ENCODE data around the gene EDIL3.
"Not testable (repeated sequence)": the region's sequence is repeated elsewhere in the genome, so short reads cannot be mapped to it uniquely, and the experiment has no call there.

EDIL3 gene

GRCh38 chr5:84378961-84379360 is 5.7 kb downstream of the EDIL3 start:
- no peak for DNase-seq (ENCODE audit: low read depth)

- no peak for DNase-seq (ENCODE audit: low read depth)
Measured at GRCh38 chr5:84378420-84378819, 6.3 kb downstream of the EDIL3 start.

GRCh38 chr5:84376346-84376745 is 8.3 kb downstream of the EDIL3 start:
- DNase-seq (ENCODE audit: low read depth) = no peak

- DNase-seq (ENCODE audit: low read depth) = no peak
Measured at GRCh38 chr5:84374568-84374967, 10.1 kb downstream of the EDIL3 start.

- DNase-seq (ENCODE audit: low read depth) = no peak
Measured at GRCh38 chr5:84373506-84373905, 11.2 kb downstream of the EDIL3 start.

- no peak for DNase-seq (ENCODE audit: low read depth)
Measured at GRCh38 chr5:84372066-84372695, 12.5 kb downstream of the EDIL3 start.

- no peak for DNase-seq (ENCODE audit: low read depth)
Measured at GRCh38 chr5:84370176-84370575, 14.5 kb downstream of the EDIL3 start.

- DNase-seq (ENCODE audit: low read depth) = no peak
Measured at GRCh38 chr5:84364043-84364442, 20.6 kb downstream of the EDIL3 start.

- no peak for DNase-seq (ENCODE audit: low read depth)
Measured at GRCh38 chr5:84362061-84362720, 22.5 kb downstream of the EDIL3 start.

GRCh38 chr5:84361572-84361971 is 23.1 kb downstream of the EDIL3 start:
- DNase-seq (ENCODE audit: low read depth) = no peak

- DNase-seq (ENCODE audit: low read depth) = no peak
Measured at GRCh38 chr5:84360056-84360455, 24.6 kb downstream of the EDIL3 start.

- no peak for DNase-seq (ENCODE audit: low read depth)
Measured at GRCh38 chr5:84354101-84354500, 30.6 kb downstream of the EDIL3 start.

GRCh38 chr5:84344788-84345187 is 39.9 kb downstream of the EDIL3 start:
- no peak for DNase-seq (ENCODE audit: low read depth)

GRCh38 chr5:84343171-84343570 is 41.5 kb downstream of the EDIL3 start:
- DNase-seq (ENCODE audit: low read depth) = no peak

GRCh38 chr5:84332106-84332505 is 52.6 kb downstream of the EDIL3 start:
- DNase-seq (ENCODE audit: low read depth) = no peak

- no peak for DNase-seq (ENCODE audit: low read depth)
Measured at GRCh38 chr5:84327591-84327990, 57.1 kb downstream of the EDIL3 start.

GRCh38 chr5:84322646-84323045 is 62.0 kb downstream of the EDIL3 start:
- DNase-seq (ENCODE audit: low read depth) = no peak

- not testable (repeated sequence) for DNase-seq (ENCODE audit: low read depth)
Measured at GRCh38 chr5:84317826-84318225, 66.9 kb downstream of the EDIL3 start.

GRCh38 chr5:84312280-84312679 is 72.4 kb downstream of the EDIL3 start:
- not testable (repeated sequence) for DNase-seq (ENCODE audit: low read depth)

GRCh38 chr5:84309850-84310249 is 74.8 kb downstream of the EDIL3 start:
- not testable (repeated sequence) for DNase-seq (ENCODE audit: low read depth)

GRCh38 chr5:84306601-84307000 is 78.1 kb downstream of the EDIL3 start:
- DNase-seq (ENCODE audit: low read depth) = no peak

- DNase-seq (ENCODE audit: low read depth) = no peak
Measured at GRCh38 chr5:84304599-84304998, 80.1 kb downstream of the EDIL3 start.

GRCh38 chr5:84303315-84303714 is 81.4 kb downstream of the EDIL3 start:
- no peak for DNase-seq (ENCODE audit: low read depth)

GRCh38 chr5:84301535-84301934 is 83.1 kb downstream of the EDIL3 start:
- DNase-seq (ENCODE audit: low read depth) = no peak

All from GM04504 (cell line).